Ovary (tissue), 3 donors: ENCODE data around the gene HIVEP3.

Source experiments
- CTCF ChIP-seq, 3 donors: fragments of 450-650 bp in 2 of 3; fragments of 200-600 bp in 1 of 3; IDR thresholded peaks; one replicate each; pipeline versions ENCODE4 v1.5.1 to v1.8.0; 2016 to 2022; ENCODE audit warnings: antibody characterized with exemption in 3 of 3, mild to moderate bottlenecking in 1 of 3
- EP300 ChIP-seq: sonication (generic); formaldehyde crosslinking; IDR thresholded peaks from one replicate; pipeline ENCODE4 v1.6.1; 2017; ENCODE audit warnings: antibody characterized with exemption
- POLR2A ChIP-seq: fragments of 450-650 bp; IDR thresholded peaks from one replicate; pipeline ENCODE4 v1.6.1; 2017; ENCODE audit warnings: antibody characterized with exemption, mild to moderate bottlenecking, moderate library complexity
- donor health status: DM: no; HTN: no; CAD: no.

GRCh38 chr1:41751804-41752513 is 166.8 kb downstream of the HIVEP3 start:
- no peak for TF ChIP-seq CTCF (IDR thresholded peaks at IDR 0.05)
- no peak for TF ChIP-seq POLR2A
- no peak for TF ChIP-seq EP300
